Esophagus squamous epithelium (tissue), 5 donors: Measurements from ENCODE around the gene AGT. TPM values are rescaled to one million over a fixed set of nuclear protein-coding genes. Genes with fewer than 3 reads are reported as not detected.

Experiments
- DNase-seq: peaks from one replicate; lab custom pipeline; 2025; lab: John Stamatoyannopoulos, UW
- H3K27ac ChIP-seq, 4 donors: fragments of 200-600 bp; sonication (generic); one replicate each; pipeline ENCODE4 v1.5.1; 2016 to 2019; ENCODE audit warnings: mild to moderate bottlenecking in 1 of 4
- H3K27me3 ChIP-seq, 4 donors: fragments of 200-600 bp; sonication (generic); 1 replicate in 3 of 4; 2 replicates in 1 of 4; pipeline versions ENCODE4 v1.5.1 to v1.6.0; 2017 to 2021; ENCODE audit warnings: antibody characterized with exemption in 1 of 4
- H3K36me3 ChIP-seq, 3 donors: fragments of 200-600 bp; sonication (generic); one replicate each; pipeline ENCODE4 v1.5.1; 2016 to 2019
- H3K4me1 ChIP-seq, 3 donors: fragments of 200-600 bp; sonication (generic); one replicate each; pipeline ENCODE4 v1.5.1; 2017 to 2019
- H3K4me3 ChIP-seq, 4 donors: fragments of 200-600 bp; sonication (generic); 1 replicate in 3 of 4; 2 replicates in 1 of 4; pipeline ENCODE4 v1.5.1; 2016 to 2019; ENCODE audit warnings: mild to moderate bottlenecking in 2 of 4, moderate library complexity in 1 of 4
- H3K9me3 ChIP-seq, 3 donors: fragments of 200-600 bp; sonication (generic); one replicate each; pipeline ENCODE4 v1.5.1; 2016 to 2019
- CTCF ChIP-seq, 6 experiments: fragments of 450-650 bp in 4 of 6; fragments of 200-600 bp in 2 of 6; sonication (generic) in 2 of 6; IDR thresholded peaks; one replicate each; pipeline ENCODE4 v1.5.1; 2016 to 2019; ENCODE audit warnings: antibody characterized with exemption in 6 of 6, mild to moderate bottlenecking in 4 of 6, moderate library complexity in 4 of 6
- POLR2A ChIP-seq, 4 donors: fragments of 450-650 bp; IDR thresholded peaks; one replicate each; pipeline ENCODE4 v1.6.1; 2017; ENCODE audit warnings: antibody characterized with exemption in 4 of 4, mild to moderate bottlenecking in 4 of 4, moderate library complexity in 3 of 4
- WGBS, 2 donors: methylation state at CpG; one replicate each; pipeline ENCODE4 v1.1.5; 2018; 5-methylcytosine and 5-hydroxymethylcytosine counted together
- intact Hi-C: fragments of 100-400 bp; cut with DNase I; formaldehyde crosslinking; loops from one replicate; pipeline ENCODE4 v1.15.0; 2022
- total RNA-seq, 4 donors: library from RNA; depleted of rRNA; stranded (reverse); fragments of >200 nt; gene quantifications; one replicate each; pipeline ENCODE4 v1.1.0, GENCODE V29; 2016
- donor health status: DM: yes; HTN: yes; CAD: no.

AGT gene
- total RNA-seq, 4 donors from 2014 or later: 0.21 to 0.95 (median 0.40) TPM; not detected in 1

- H3K27ac ChIP-seq: no peak overlapping the region
- H3K4me1 ChIP-seq: peaks cover 0 to 23% (median 4%) of the 10 kb centered on the region in 3 donors
- 84 to 85% methylated on average over 5 of the region's 5 CpGs for WGBS, 2 donors
- peaks cover 0 to 25% (median 0%) of the 10 kb centered on the region in 4 donors for H3K27me3 ChIP-seq
- peak overlapping the region in 1 of 4 donors; percentile 23 for H3K4me3 ChIP-seq
- TF ChIP-seq CTCF (IDR thresholded peaks at IDR 0.05) (no peak), POLR2A (IDR thresholded peaks at IDR 0.05) (no peak)
- intact Hi-C loops: no loop called here
- no peak for DNase-seq
- no peaks in the 10 kb centered on the region for H3K9me3 ChIP-seq
- no peaks in the 10 kb centered on the region for H3K36me3 ChIP-seq
Measured at GRCh38 chr1:230753191-230753585, 39.3 kb upstream of the AGT start.

GRCh38 chr1:230752407-230752806 is 38.5 kb upstream of the AGT start:
- intact Hi-C loops: no loop called here
- 55 to 89% methylated on average over 2 to 3 of the region's 6 CpGs for WGBS, 2 donors
- no peak for TF ChIP-seq POLR2A (IDR thresholded peaks at IDR 0.05)

GRCh38 chr1:230750986-230751625 is 37.2 kb upstream of the AGT start:
- Histone ChIP-seq H3K36me3 (no peaks in the 10 kb centered on the region), H3K27me3 (peaks cover 0 to 12% (median 0%) of the 10 kb centered on the region in 4 donors), H3K9me3 (no peaks in the 10 kb centered on the region), H3K4me1 (peaks cover 0 to 23% (median 4%) of the 10 kb centered on the region in 3 donors), H3K27ac (peak overlapping the region in 1 of 4 donors; percentile 25), H3K4me3 (no peak overlapping the region)
- TF ChIP-seq CTCF (IDR thresholded peaks at IDR 0.05) (no peak), POLR2A (IDR thresholded peaks at IDR 0.05) (no peak)
- no peak for DNase-seq
- intact Hi-C loops: no loop called here
- WGBS, 2 donors: 43 to 63% methylated on average over 4 to 6 of the region's 6 CpGs

More at GRCh38 chr1:230752407-230752806, 38.5 kb upstream of the AGT start:
- H3K4me3 ChIP-seq: no peak overlapping the region
- no peaks in the 10 kb centered on the region for H3K36me3 ChIP-seq
- DNase-seq: no peak
- no peak overlapping the region for H3K27ac ChIP-seq
- no peaks in the 10 kb centered on the region for H3K9me3 ChIP-seq
- H3K4me1 ChIP-seq: peaks cover 0 to 23% (median 4%) of the 10 kb centered on the region in 3 donors
- H3K27me3 ChIP-seq: peaks cover 0 to 20% (median 0%) of the 10 kb centered on the region in 4 donors

- DNase-seq: no peak
- Histone ChIP-seq H3K27ac (peak overlapping the region in 1 of 4 donors; percentile 25), H3K36me3 (no peaks in the 10 kb centered on the region), H3K4me3 (no peak overlapping the region), H3K9me3 (no peaks in the 10 kb centered on the region), H3K4me1 (peaks cover 0 to 23% (median 4%) of the 10 kb centered on the region in 3 donors), H3K27me3 (peaks cover 0 to 12% (median 0%) of the 10 kb centered on the region in 4 donors)
- WGBS, 2 donors: 79 to 84% methylated on average over 3 of the region's 5 CpGs
- TF ChIP-seq CTCF (IDR thresholded peaks at IDR 0.05) (no peak), POLR2A (IDR thresholded peaks at IDR 0.05) (no peak)
- intact Hi-C loops: no loop called here
Measured at GRCh38 chr1:230750576-230750975, 36.7 kb upstream of the AGT start.

- 83 to 92% methylated on average over 3 of the region's 3 CpGs for WGBS, 2 donors
- peaks cover 0 to 12% (median 0%) of the 10 kb centered on the region in 4 donors for H3K27me3 ChIP-seq
- H3K27ac ChIP-seq: no peak overlapping the region
- peaks cover 0 to 23% (median 4%) of the 10 kb centered on the region in 3 donors for H3K4me1 ChIP-seq
- H3K4me3 ChIP-seq: no peak overlapping the region
- DNase-seq: no peak
- H3K36me3 ChIP-seq: no peaks in the 10 kb centered on the region
- TF ChIP-seq POLR2A (IDR thresholded peaks at IDR 0.05) (no peak), CTCF (IDR thresholded peaks at IDR 0.05) (no peak)
- no peaks in the 10 kb centered on the region for H3K9me3 ChIP-seq
- intact Hi-C loops: no loop called here
Measured at GRCh38 chr1:230749635-230750034, 35.7 kb upstream of the AGT start.
